GM19468 (cell line): ENCODE results near the gene NDFIP1.

Source experiments
- ATAC-seq: cut with Tn5 transposase; IDR thresholded peaks from one replicate; pipeline ENCODE4 v1.9.1; 2021; ENCODE audit warnings: mild to moderate bottlenecking, moderate library complexity, moderate number of reproducible peaks; ENCODE audit not compliant: unreplicated experiment; ENCODE audit errors: extremely low read depth

The NDFIP1 gene, protein sequence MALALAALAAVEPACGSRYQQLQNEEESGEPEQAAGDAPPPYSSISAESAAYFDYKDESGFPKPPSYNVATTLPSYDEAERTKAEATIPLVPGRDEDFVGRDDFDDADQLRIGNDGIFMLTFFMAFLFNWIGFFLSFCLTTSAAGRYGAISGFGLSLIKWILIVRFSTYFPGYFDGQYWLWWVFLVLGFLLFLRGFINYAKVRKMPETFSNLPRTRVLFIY

DNA sequence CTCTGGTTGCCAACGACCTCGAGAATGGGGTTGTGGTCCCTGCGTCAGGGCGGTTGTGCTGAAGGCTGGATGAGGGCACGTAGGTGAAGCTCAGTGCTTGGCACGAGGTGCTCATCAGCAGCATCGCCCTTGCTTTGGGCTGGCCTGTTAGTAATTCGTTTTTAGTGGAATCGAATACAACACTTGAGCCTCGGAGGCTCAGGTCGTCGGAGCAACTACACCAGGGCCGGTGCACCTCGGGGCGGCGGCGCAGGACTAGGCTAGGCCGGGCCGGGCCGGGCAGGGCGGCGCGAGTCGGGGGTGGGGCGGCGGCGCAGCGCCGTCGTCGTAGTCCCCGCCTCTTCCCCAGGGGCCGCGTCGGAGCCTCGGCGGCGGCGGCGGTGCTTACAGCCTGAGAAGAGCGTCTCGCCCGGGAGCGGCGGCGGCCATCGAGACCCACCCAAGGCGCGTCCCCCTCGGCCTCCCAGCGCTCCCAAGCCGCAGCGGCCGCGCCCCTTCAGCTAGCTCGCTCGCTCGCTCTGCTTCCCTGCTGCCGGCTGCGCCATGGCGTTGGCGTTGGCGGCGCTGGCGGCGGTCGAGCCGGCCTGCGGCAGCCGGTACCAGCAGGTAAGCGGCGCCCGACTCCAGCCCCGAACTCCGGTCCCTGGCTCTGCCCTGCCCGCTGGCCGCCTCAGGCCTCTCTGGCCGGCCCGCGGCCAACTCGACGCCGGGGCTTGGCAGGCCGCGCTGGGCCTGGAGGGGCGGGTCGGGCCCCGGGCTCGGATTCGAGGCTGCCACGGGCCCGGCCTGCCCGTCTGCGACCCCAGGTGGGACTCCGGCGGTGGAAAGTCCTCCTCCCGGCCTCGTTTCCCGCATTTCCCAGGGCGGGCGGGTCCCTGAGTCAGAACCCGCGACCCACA lies at the start of gene NDFIP1:
Gene NDFIP1 (plus strand): TSS at position 348 of the 899 bp plus-strand sequence. CDS start 196 bp downstream, at position 544.
- ATAC-seq, result peak; percentile 95

DNA sequence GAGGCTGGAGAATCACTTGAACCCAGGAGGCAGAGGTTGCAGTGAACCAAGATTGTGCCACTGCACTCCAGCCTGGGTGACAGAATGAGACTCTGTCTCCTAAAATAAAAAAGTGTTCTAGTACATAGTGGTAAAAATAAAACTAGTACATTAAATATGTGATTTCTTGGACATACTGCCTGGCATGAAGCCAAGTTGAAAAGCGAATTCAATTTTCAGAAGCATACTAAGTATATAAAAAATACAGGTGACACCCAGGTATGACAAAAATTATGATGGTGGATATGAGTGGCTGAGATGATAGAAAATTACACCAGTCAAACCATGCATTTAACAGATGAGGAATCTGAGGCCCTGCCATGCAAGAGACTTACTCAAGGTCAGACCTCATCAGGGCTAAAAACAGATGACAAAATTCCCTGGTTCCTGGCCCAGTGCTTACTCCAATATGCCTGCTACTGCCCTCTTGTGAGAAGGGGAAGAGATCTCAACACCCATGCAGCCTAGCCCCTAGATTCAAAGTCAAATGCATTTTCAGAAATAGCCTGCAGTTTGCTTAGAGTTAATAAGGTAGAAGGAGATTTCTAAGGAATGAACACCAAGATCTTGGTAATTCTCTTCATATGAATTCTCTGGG lies 49.2 kb upstream of the NDFIP1 start:
- no peak for ATAC-seq

DNA sequence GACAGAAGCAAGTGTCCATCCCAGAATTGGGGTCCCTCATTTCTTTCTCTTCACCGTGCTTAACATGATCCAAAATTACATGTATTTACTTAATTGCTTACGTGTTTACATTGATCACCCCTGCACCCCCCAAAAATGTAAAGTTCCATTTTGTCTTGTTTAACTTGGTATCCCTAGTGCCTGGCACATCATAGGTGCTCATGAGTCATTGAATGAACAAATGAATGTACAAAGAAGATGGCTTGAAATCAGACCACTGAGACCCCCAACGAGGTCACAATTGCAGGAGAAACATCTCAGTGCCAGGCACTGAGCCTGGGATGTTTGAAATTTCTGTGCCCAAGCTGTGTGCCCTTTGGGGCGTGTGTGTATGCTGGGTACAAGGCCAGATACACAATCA lies 45.2 kb upstream of the NDFIP1 start:
- no peak for ATAC-seq

DNA sequence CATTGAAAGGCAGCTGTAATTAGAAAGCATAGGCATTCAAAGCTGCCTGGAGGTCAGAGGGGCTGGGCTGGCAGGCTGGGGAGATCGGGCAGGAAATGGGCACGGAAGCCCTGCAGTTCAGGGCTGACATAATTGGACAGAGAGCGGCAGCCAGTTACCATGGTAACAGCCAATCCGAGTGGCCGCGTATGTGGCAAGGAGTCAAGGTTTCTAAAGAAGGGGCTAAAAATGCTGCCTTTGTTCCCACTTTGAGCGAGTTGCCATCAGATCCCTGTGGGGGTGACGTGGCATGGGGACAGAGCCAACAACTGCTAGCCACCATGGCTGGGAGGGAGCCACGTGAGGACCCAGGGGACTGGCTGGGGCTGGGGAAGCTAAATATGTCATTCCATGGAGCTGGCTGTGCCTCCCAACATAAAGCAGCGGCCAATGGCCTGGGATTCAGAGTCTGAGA lies 44.7 kb upstream of the NDFIP1 start:
- no peak for ATAC-seq

DNA sequence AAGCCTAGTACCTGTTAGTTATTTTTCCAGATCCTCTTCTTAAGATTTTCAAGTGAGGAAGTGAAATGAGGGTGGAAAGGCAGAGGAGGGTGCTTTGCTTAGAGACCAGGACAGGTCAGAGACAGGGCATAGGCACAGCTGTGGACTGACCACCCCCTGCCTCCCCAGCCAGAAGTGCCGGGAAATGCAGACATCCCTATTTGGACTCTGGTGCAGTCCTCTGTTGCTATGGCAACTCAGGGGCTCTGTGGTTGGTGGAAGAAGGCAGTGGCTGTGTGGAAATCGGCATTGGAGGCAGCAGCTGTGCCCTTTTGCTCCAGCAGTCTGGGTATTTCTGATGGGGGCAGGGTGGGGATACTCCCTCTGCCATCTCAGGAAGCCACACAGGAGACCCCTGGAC lies 43.3 kb upstream of the NDFIP1 start:
- ATAC-seq, result no peak

DNA sequence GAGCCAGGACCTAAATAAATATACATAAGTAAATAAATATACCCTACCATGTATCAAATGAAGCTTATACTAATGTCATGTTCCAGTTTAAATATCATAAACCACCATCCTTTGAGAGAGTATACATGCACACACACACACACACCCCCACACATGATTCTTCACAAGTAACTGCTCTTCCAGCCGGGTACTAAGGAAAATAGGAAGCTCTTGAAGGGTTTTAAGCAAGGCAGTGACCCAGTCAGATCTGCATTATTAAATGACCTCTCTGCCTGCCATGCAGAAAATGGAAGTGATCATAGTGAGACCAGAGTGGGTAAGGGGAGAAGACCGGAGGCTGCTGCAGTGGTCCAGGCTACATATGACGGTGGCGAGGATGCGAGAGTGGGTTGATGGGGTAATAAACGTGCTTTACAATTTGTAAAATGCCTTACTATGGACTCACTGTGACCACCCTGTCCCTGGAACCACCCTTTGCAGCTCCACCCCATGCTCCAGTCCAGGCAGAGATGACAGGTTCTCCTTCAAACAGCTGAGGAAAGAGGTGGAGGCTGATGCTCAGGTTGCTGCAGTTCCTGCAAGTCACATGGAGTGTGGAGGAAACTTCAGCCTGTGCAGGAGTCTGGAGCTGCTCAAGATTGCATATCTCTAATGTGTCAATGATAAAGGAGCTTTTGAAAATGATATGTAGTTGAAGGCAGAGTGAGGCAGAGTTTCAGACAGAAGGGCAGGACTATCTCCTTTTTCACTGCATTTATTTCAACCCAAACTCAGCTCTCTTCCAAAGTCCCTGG lies 38.8 kb upstream of the NDFIP1 start:
- no peak for ATAC-seq

DNA sequence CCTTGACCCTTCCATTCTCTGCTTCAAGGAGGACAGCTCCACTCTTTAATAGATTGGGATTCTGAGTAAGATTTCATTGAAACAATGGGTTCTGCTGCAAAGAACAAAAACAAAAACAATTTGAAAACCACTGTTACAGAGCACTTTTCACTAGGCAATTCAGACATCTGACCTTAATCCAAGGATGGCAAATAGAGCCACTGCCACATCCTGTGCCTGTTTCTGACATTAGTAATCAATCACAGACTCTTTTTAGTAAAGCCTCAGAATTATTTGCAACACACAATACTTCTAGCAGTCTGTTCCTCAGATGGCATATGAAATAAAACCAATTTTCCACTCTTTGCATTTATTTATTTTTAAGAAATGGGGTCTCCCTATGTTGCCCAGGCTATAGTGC lies 37.8 kb upstream of the NDFIP1 start:
- no peak for ATAC-seq

DNA sequence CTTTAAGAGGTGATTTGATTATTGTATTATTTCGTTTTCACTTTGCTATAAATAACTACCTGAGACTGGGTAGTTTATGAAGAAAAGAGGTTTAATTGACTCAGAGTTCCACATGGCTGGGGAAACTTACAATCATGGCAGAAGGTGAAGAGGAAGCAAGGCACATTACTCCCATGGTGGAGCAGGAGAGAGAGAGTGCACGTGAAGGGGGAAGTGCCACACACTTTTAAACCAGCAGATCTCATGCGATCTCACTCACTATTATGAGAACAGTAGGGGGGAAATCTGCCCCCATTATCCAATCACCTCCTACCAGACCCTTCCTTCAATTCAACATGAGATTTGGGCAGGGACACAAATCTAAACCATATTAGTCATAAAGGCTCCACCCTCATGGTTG lies 36.1 kb upstream of the NDFIP1 start:
- no peak for ATAC-seq

DNA sequence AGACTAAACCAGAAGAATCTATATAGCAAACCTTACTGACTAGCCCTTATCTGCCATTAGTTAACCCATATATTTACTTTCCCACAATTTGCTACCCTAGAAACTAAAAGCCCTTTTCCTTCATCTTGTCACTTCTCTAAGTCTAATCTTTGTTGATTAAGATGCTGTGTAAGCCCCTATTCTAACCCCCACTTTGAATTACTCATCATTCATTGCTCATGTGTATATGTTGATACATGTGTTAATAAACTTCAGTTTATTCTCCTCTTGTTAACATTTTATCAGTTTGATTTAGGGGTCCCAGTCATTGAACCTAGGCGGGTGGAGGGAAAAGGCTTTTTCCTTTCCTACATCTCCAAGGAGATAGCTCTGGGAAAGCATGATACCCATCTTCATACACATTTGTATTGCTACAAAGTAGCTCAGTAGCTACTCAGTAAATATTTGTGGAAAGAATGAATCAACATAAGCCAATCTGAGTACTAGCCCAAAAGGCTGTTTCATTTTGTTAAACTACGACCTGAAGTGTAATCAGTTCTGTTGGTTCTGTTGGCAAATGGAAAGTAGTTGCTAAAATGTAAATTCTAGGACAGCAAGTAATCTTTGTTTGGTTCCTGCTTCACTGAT lies 35.1 kb upstream of the NDFIP1 start:
- no peak for ATAC-seq

DNA sequence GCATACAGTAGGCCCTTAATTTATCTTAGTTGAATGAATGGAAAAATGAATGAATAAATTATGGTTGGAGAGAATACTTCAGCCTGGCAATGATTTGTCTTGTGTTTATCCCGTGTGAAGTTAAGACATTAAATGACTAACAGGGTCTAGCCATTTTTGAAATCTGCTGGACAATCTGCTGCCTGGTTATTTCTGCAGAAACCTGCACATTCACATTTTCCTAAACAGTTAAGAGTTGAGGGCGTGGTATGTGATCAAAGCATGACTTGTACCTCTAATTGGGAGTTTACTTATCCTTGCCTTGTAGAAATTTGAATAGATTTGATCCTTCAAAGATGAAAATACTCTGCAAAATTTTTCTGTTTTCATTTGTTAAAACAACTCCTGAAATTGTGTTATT lies 34.6 kb upstream of the NDFIP1 start:
- ATAC-seq, result no peak

DNA sequence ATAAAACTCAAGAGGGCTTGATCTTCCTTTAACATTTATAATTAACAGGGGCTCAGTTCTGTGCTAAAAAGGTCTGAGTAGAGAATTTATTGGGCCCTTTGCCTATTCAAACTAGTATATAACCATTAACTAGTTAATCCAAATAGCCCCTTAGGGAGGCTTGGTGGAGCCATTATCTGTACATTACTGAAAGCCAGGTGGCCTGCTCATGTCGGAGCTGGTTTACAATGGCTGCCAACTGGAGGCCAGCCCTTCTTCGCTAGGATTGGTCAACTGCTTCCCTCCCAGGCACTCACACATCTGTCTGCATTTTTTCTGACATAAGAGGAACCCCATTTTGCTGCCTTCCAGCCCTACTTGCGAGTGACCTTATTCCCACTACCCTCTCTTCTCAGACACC lies 30.4 kb upstream of the NDFIP1 start:
- ATAC-seq, result no peak

DNA sequence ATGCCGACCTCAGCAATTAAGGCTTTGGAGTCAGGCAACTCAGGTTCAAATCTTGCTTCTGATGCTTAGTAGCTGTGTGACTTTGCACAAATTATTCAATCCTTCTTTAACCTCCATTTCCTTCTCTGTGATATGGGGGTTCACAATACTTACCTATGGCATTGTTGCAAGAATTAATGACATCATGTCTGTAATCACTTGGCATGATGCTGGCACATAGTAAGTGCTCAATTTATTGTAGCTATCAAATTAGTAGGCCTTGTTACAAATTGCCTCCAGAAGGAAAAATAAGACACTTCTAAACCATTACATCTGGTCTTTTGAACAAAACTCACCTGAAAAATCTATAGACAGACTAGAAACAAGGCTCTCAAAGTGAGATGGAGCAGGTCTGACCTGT lies 29.9 kb upstream of the NDFIP1 start:
- ATAC-seq, result no peak

DNA sequence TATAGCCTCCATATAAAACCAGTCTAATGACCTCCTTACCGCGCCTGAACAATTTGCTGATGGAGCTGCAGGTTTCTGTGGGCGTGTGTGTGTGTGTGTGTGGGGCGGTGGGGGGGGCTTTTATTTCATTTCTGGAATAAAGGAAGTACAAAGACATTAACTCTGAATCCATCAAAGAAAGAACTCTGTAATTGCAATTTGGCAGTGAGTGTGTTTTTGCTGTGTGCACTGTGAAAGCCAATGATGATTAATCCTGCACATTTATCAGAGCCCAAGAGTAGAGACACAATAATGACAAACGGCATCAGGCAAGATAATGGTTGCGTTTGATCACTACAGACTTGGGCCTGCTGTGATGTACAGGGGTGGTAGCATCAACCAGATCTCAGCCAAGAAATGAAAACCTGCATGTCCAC lies 29.3 kb upstream of the NDFIP1 start:
- no peak for ATAC-seq

DNA sequence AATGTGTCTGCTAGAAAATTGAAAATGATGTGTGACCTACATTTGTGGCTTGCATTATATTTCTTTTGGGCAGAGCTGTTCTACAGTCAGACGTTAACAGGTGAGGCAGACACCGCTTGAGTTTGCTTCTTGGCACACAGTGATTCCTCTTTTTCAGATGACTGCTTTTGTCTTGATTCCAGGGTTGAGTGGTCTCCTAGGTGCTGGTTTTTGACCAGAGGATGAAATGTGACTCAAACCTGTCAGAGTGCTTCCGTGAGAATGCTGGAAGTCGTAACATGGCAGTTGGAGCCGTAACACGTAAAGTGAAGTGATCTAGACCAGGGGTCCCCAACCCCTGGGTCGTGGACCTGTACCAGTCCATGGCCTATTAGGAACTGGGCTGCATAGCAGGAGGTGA lies 28.3 kb upstream of the NDFIP1 start:
- no peak for ATAC-seq

DNA sequence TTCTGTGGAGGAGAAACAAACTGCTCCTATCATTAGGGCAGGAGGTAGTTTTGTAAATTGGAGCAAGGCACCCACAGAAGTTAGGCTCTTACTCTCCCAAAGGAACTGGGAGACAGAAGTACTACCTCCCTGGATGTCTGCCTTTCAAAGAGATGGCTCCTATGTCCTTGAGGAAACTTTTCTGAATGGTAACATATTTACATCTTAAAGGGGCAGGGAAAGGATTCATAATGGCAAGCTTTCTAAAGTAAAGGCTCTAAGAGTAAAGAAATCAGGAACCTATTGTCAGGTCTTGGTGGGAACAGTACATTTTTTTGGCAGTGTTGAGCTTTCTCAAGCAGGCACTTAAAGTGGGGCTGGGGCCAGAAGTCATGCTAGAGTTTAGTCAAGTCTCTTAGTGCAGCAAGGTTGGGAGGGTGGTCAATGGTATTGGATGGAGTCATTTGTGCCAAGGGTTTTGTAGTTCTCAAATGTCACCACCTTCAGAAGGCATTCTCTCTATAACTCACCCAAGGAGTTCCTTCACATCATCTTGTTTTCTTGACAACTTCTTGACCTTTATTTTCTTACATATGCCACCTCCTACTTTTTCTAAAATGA lies 26.3 kb upstream of the NDFIP1 start:
- no peak for ATAC-seq

DNA sequence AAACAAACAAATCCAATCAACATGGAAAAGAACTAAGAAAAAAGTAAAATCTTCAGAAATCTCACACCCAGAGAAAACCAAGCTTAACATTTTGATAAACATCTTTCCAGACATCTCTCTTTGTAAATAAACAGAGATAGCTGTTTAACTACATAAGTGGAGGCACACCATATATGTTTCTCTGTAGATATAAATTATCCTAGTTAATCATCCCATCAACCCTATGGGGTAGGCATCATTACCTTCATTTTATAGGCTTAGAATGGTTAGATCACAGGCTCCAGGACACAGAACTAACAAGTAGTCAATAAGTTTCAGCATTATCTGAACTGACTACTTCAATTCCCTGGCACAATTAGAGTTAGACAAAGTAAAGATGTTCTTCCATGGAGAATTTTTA lies 22.4 kb upstream of the NDFIP1 start:
- no peak for ATAC-seq

DNA sequence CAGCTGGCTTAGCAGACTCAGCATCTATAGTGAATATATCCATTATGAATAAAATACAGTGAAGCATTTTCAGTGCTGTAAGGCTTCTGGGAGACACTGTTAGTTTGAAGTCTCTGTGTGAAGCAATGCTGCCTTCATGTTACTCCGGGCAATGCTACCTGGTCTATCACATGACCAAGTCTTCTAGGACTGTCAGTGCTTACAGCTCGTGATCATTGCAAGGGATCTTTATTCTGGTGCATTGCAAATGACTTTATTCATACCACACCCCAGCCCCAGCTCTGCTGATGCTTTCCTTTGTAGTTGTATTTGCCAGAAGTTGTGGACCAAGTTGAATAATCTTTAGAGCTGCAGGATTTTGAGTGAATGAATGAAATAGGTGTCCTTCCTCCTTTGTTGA lies 21.9 kb upstream of the NDFIP1 start:
- ATAC-seq, result no peak

DNA sequence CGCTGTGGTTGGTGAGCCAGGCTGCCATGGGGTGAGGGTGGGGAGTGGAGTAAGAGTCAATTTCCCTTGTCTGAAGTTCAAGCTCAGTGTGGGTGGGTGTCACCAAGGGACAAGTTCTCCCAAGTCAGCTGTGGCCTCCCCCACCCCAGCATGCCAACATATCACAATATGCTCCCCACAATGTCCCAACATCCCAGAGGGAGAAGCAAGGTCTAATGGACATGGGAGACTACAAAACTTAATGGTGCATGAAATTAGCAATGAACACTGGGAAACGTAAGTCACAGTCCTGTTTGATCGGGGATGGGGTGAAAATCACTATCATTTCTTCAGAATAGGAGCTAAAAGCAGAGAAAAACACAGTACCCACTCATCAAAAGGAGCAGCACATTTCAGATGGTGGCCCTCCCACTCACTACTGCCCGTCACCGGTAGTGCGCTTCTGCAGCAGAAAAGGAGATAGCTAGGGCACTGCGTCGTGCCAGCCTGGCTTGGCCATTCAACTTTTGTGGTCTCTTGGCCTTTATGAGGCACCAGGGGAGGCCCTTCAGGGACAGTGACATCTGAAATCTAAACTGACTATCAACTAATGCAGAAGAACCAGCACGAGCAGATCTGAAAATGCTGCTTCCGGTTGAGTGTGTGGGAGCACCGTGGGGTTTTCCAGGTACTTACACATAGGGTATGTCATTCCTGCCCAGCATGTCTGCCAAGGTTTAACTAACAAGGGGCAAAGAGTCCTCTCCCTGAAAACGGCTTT lies 20.5 kb upstream of the NDFIP1 start:
- no peak for ATAC-seq
